PFSK-1 (cell line): ENCODE measurements around the gene CFAP57.

Source experiments
- FOXP2 ChIP-seq: optimal IDR thresholded peaks from 2 replicates; pipeline ENCODE3; 2011; ENCODE audit warnings: borderline replicate concordance, control low read depth, inconsistent platforms; ENCODE audit not compliant: insufficient read depth; ENCODE audit errors: extremely low read length, extremely low read depth
- POLR2AphosphoS5 ChIP-seq: IDR thresholded peaks from 2 replicates; pipeline ENCODE4 v1.6.1; 2012; ENCODE audit warnings: low read depth, mild to moderate bottlenecking, control low read depth, low read length, moderate library complexity
- REST ChIP-seq, 2 experiments: IDR thresholded peaks; 2 replicates each; pipeline versions ENCODE4 v1.6.1 to v1.8.0; 2011 to 2012; ENCODE audit warnings: low read depth in 2 of 2, low read length in 2 of 2, control low read depth in 1 of 2, inconsistent platforms in 1 of 2, mild to moderate bottlenecking in 1 of 2, moderate library complexity in 1 of 2; ENCODE audit not compliant: insufficient read depth in 1 of 2
- SIN3A ChIP-seq: IDR thresholded peaks from 2 replicates; pipeline ENCODE4 v1.6.1; 2012; ENCODE audit warnings: mild to moderate bottlenecking, low read length, moderate library complexity, borderline replicate concordance; ENCODE audit not compliant: insufficient read depth
- TAF1 ChIP-seq: IDR thresholded peaks from 2 replicates; pipeline ENCODE4 v1.6.1; 2012; ENCODE audit warnings: low read length, control low read depth, borderline replicate concordance; ENCODE audit not compliant: insufficient read depth

Gene CFAP57

GRCh38 chr1:43188106-43188505, 16.0 kb downstream of the CFAP57 start:
- TF ChIP-seq FOXP2, result no peak
- TF ChIP-seq TAF1, result no peak
- no peak for TF ChIP-seq SIN3A
- TF ChIP-seq POLR2AphosphoS5, result no peak

GRCh38 chr1:43194509-43194908, 22.4 kb downstream of the CFAP57 start:
- TF ChIP-seq TAF1 (no peak), SIN3A (no peak), REST (IDR thresholded peaks at IDR 0.05; ENCODE audit: insufficient read depth in 1 of 2, low read depth in 2 of 2, low read length in 2 of 2) (no peak), POLR2AphosphoS5 (no peak), FOXP2 (no peak)

- TF ChIP-seq TAF1 (no peak), REST (IDR thresholded peaks at IDR 0.05; ENCODE audit: insufficient read depth in 1 of 2, low read depth in 2 of 2, low read length in 2 of 2) (no peak), POLR2AphosphoS5 (no peak), SIN3A (no peak), FOXP2 (no peak)
These were observed 25.4 kb downstream of the CFAP57 start for GRCh38 chr1:43197343-43198127.

GRCh38 chr1:43199093-43199726, 27.1 kb downstream of the CFAP57 start:
- TF ChIP-seq POLR2AphosphoS5 (no peak), FOXP2 (no peak), SIN3A (no peak), TAF1 (no peak), REST (IDR thresholded peaks at IDR 0.05; ENCODE audit: insufficient read depth in 1 of 2, low read depth in 2 of 2, low read length in 2 of 2) (no peak)

- TF ChIP-seq TAF1, result no peak
- no peak for TF ChIP-seq SIN3A
- TF ChIP-seq REST (IDR thresholded peaks at IDR 0.05; ENCODE audit: insufficient read depth in 1 of 2, low read depth in 2 of 2, low read length in 2 of 2), result no peak
- TF ChIP-seq FOXP2, result no peak
- TF ChIP-seq POLR2AphosphoS5, result no peak
These were observed 31.7 kb downstream of the CFAP57 start for GRCh38 chr1:43203859-43204258.
